Epithelial cell of esophagus (primary cell): ENCODE data around the gene CNN2.

Experiments used
- DNase-seq: peaks from one replicate; pipeline ENCODE4 v3.0.0; 2010; ENCODE audit warnings: low read depth
- H3K4me3 ChIP-seq: 2 replicates; pipeline ENCODE4 v1.5.1; 2011; ENCODE audit warnings: mild to moderate bottlenecking, low read length, control low read depth
- CTCF ChIP-seq: IDR thresholded peaks from 2 replicates; pipeline ENCODE4 v1.5.1; 2011; ENCODE audit warnings: low read depth, mild to moderate bottlenecking, low read length, control low read depth, inconsistent platforms; ENCODE audit not compliant: insufficient read depth; ENCODE audit errors: missing control alignments

CNN2 gene

GRCh38 chr19:1040476-1041271 lies 14.3 kb downstream of the CNN2 start:
- no peak for TF ChIP-seq CTCF
- peak; percentile 95 for DNase-seq
- H3K4me3 ChIP-seq, result peak overlapping the region; percentile 75

GRCh38 chr19:1041272-1041834 lies 14.9 kb downstream of the CNN2 start:
- no peak for TF ChIP-seq CTCF
- DNase-seq, result no peak
- peak overlapping the region; percentile 75 for H3K4me3 ChIP-seq

- TF ChIP-seq CTCF, result no peak
- no peak overlapping the region for H3K4me3 ChIP-seq
- DNase-seq, result no peak
Observed at GRCh38 chr19:1041835-1042685, 15.7 kb downstream of the CNN2 start.

GRCh38 chr19:1042689-1043511 lies 16.5 kb downstream of the CNN2 start:
- TF ChIP-seq CTCF, result no peak
- DNase-seq, result no peak
- H3K4me3 ChIP-seq, result no peak overlapping the region

- no peak overlapping the region for H3K4me3 ChIP-seq
- no peak for TF ChIP-seq CTCF
- peak; percentile 44 for DNase-seq
Observed at GRCh38 chr19:1045247-1045603, 18.8 kb downstream of the CNN2 start.

GRCh38 chr19:1046117-1046626 lies 19.8 kb downstream of the CNN2 start:
- no peak for DNase-seq
- H3K4me3 ChIP-seq, result no peak overlapping the region
- no peak for TF ChIP-seq CTCF
